B cell (primary cell): Measurements from ENCODE around the gene METTL25. TPM values are rescaled to one million over a fixed set of nuclear protein-coding genes. Genes with fewer than 3 reads are reported as not detected.

Source experiments
- ATAC-seq: fragments of 200-7000 bp; cut with Tn5 transposase; one replicate; pipeline ENCODE4 v1.10.0; 2021; ENCODE audit warnings: low read depth, mild to moderate bottlenecking, moderate number of reproducible peaks, moderate library complexity
- CTCF ChIA-PET: fragments of 350-600 bp; sonication (Branson Sonifier 250); formaldehyde crosslinking; loops from one replicate; lab custom pipeline; 2021; ENCODE audit warnings: antibody characterized with exemption, inconsistent platforms; lab: Charles Lee
- POLR2A ChIA-PET: fragments of 350-600 bp; sonication (Branson Sonifier 250); formaldehyde crosslinking; loops from one replicate; lab custom pipeline; 2021; ENCODE audit warnings: antibody characterized with exemption; lab: Charles Lee
- DNase-seq: peaks from one replicate; pipeline ENCODE4 v3.0.0; 2013
- H2AFZ ChIP-seq: 2 replicates; pipeline ENCODE4 v1.6.1; 2012; ENCODE audit warnings: mild to moderate bottlenecking, low read depth, low read length; ENCODE audit not compliant: insufficient read depth, poor library complexity, severe bottlenecking
- H3K27ac ChIP-seq, 2 donors: 1 replicate in 1 of 2; 2 replicates in 1 of 2; pipeline ENCODE4 v1.5.1; 2012 to 2013; ENCODE audit warnings: low read length in 2 of 2, mild to moderate bottlenecking in 2 of 2, moderate library complexity in 1 of 2
- H3K27me3 ChIP-seq, 4 experiments: fragments of 200-600 bp in 1 of 4; sonication (generic) in 1 of 4; replicated peaks in 1 of 4; 1 replicate in 2 of 4; 2 replicates in 2 of 4; pipeline versions ENCODE4 v1.6.1 to v1.7.0; 2013 to 2016; ENCODE audit warnings: low read length in 3 of 4, mild to moderate bottlenecking in 2 of 4, mixed read lengths in 1 of 4, moderate library complexity in 1 of 4; ENCODE audit not compliant: insufficient read depth in 4 of 4, control insufficient read depth in 3 of 4; ENCODE audit errors: control extremely low read depth in 1 of 4
- H3K36me3 ChIP-seq, 2 experiments: replicated peaks in 1 of 2; 1 replicate in 1 of 2; 2 replicates in 1 of 2; pipeline versions ENCODE4 v1.6.1 to v1.7.1; 2013; ENCODE audit warnings: low read length in 1 of 2; ENCODE audit not compliant: insufficient read depth in 2 of 2, control insufficient read depth in 1 of 2; ENCODE audit errors: control extremely low read depth in 1 of 2, extremely low read depth in 1 of 2
- H3K4me1 ChIP-seq, 2 donors: fragments of 200-600 bp in 1 of 2; sonication (generic) in 1 of 2; 1 replicate in 1 of 2; 2 replicates in 1 of 2; pipeline versions ENCODE4 v1.5.1 to v1.6.1; 2013 to 2017; ENCODE audit warnings: low read length in 2 of 2; ENCODE audit not compliant: control insufficient read depth in 2 of 2, insufficient read depth in 2 of 2
- H3K4me2 ChIP-seq: replicated peaks from 2 replicates; pipeline ENCODE3; 2012; ENCODE audit warnings: mild to moderate bottlenecking, low read depth, low read length; ENCODE audit not compliant: poor library complexity, severe bottlenecking
- H3K4me3 ChIP-seq, 5 experiments: fragments of 200-600 bp in 1 of 5; sonication (generic) in 1 of 5; 1 replicate in 3 of 5; 2 replicates in 2 of 5; pipeline versions ENCODE4 v1.5.1 to v1.7.0; 2011 to 2016; ENCODE audit warnings: low read length in 4 of 5, mild to moderate bottlenecking in 4 of 5, low read depth in 2 of 5, control low read depth in 1 of 5, moderate library complexity in 1 of 5; ENCODE audit not compliant: insufficient read depth in 1 of 5; ENCODE audit errors: control extremely low read depth in 1 of 5, extremely low read depth in 1 of 5
- H3K79me2 ChIP-seq: fragments of 200-600 bp; sonication (generic); one replicate; pipeline ENCODE4 v1.6.0; 2016; ENCODE audit warnings: low read length; ENCODE audit not compliant: control insufficient read depth, insufficient read depth
- H3K9ac ChIP-seq: fragments of 200-600 bp; sonication (generic); 2 replicates; pipeline ENCODE4 v1.6.1; 2017; ENCODE audit warnings: mild to moderate bottlenecking, low read length, moderate library complexity
- H3K9me3 ChIP-seq, 3 donors: one replicate each; pipeline versions ENCODE4 v1.6.1 to v1.7.1; 2013; ENCODE audit warnings: low read length in 2 of 3; ENCODE audit not compliant: control insufficient read depth in 2 of 3, insufficient read depth in 1 of 3; ENCODE audit errors: control extremely low read depth in 1 of 3
- H4K20me1 ChIP-seq: 2 replicates; pipeline ENCODE4 v1.6.0; 2012; ENCODE audit warnings: mild to moderate bottlenecking, low read length; ENCODE audit not compliant: insufficient read depth, control insufficient read depth, poor library complexity, severe bottlenecking
- H3K27ac Mint-ChIP-seq: one replicate; pipeline ENCODE4 v1.8.0; 2021; ENCODE audit warnings: mixed read lengths
- H3K27me3 Mint-ChIP-seq: one replicate; pipeline ENCODE4 v1.8.0; 2021; ENCODE audit warnings: mixed read lengths
- H3K4me1 Mint-ChIP-seq: one replicate; pipeline ENCODE4 v1.8.0; 2021; ENCODE audit warnings: mixed read lengths
- H3K4me3 Mint-ChIP-seq: one replicate; pipeline ENCODE4 v1.8.0; 2021; ENCODE audit warnings: mixed read lengths
- H3K9me3 Mint-ChIP-seq: one replicate; pipeline ENCODE4 v1.8.0; 2022; ENCODE audit warnings: mixed read lengths; ENCODE audit not compliant: insufficient read depth
- CTCF ChIP-seq: fragments of 200-600 bp; IDR thresholded peaks from one replicate; pipeline ENCODE4 v1.8.0; 2022; ENCODE audit warnings: antibody characterized with exemption, mild to moderate bottlenecking
- EZH2 ChIP-seq: IDR thresholded peaks from 2 replicates; pipeline ENCODE4 v1.6.1; 2012; ENCODE audit warnings: borderline replicate concordance, low read depth, mild to moderate bottlenecking, moderate library complexity, low read length; ENCODE audit not compliant: insufficient read depth, poor library complexity, severe bottlenecking
- WGBS: methylation state at CpG from one replicate; pipeline ENCODE4 v1.1.5; 2013; ENCODE audit warnings: missing lambda C conversion rate; ENCODE audit not compliant: insufficient coverage; 5-methylcytosine and 5-hydroxymethylcytosine counted together
- intact Hi-C: fragments of 100-400 bp; cut with micrococcal nuclease; formaldehyde crosslinking; loops from one replicate; pipeline ENCODE4 v1.10.0; 2022
- polyA plus RNA-seq: library from polyadenylated mRNA; depleted of rRNA; stranded (reverse); fragments of >200 nt; gene quantifications from 2 replicates; pipeline ENCODE4 v1.2.3, GENCODE V29; 2012
- total RNA-seq, 2 donors: library from RNA; stranded (reverse); fragments of 120-200 nt in 1 of 2; gene quantifications; 1 replicate in 1 of 2; 2 replicates in 1 of 2; pipeline versions ENCODE4 v1.2.3 to v1.2.4, GENCODE V29; 2013 to 2022

The METTL25 gene
- total and polyA plus RNA-seq, 2 donors (not counting 1 experiment from before 2014, with no cell fraction given) = 5.4 to 24.1 TPM

GRCh38 chr12:82414926-82415325 is 56.6 kb downstream of the METTL25 start:
- intact Hi-C loops = no loop called here

GRCh38 chr12:82415402-82415801 is 57.1 kb downstream of the METTL25 start:
- Mint-ChIP-seq H3K27ac (no peak overlapping the region), H3K4me3 (no peak overlapping the region), H3K4me1 (no peaks in the 10 kb centered on the region), H3K9me3 (no peaks in the 10 kb centered on the region), H3K27me3 (no peaks in the 10 kb centered on the region)
- POLR2A ChIA-PET = no interaction called here
- Histone ChIP-seq H2AFZ (no peak overlapping the region), H3K79me2 (no peaks in the 10 kb centered on the region), H3K4me3 (no peak overlapping the region), H3K27me3 (no peaks in the 10 kb centered on the region), H3K36me3 (no peaks in the 10 kb centered on the region), H4K20me1 (no peaks in the 10 kb centered on the region), H3K4me1 (no peaks in the 10 kb centered on the region), H3K9me3 (no peaks in the 10 kb centered on the region), H3K9ac (no peak overlapping the region), H3K4me2 (no peak overlapping the region), H3K27ac (no peak overlapping the region)
- ATAC-seq (no peak), DNase-seq (no peak)
- intact Hi-C loops = no loop called here
- CTCF ChIA-PET = no interaction called here
- TF ChIP-seq CTCF (no peak), EZH2 (no peak)
- 95% methylated on average over 2 of the region's 3 CpGs for WGBS

More at GRCh38 chr12:82414926-82415325, 56.6 kb downstream of the METTL25 start:
- Histone ChIP-seq H3K27me3 (no peaks in the 10 kb centered on the region), H3K4me2 (no peak overlapping the region), H3K4me3 (no peak overlapping the region), H2AFZ (no peak overlapping the region), H3K4me1 (no peaks in the 10 kb centered on the region), H3K9me3 (no peaks in the 10 kb centered on the region), H3K27ac (no peak overlapping the region), H3K9ac (no peak overlapping the region), H3K79me2 (no peaks in the 10 kb centered on the region), H4K20me1 (no peaks in the 10 kb centered on the region), H3K36me3 (no peaks in the 10 kb centered on the region)
- TF ChIP-seq EZH2 (no peak), CTCF (no peak)
- H3K9me3 Mint-ChIP-seq = no peaks in the 10 kb centered on the region
- H3K27ac Mint-ChIP-seq = no peak overlapping the region
- POLR2A ChIA-PET = no interaction called here
- no peaks in the 10 kb centered on the region for H3K27me3 Mint-ChIP-seq
- WGBS = no CpG with 5 or more reads among the region's 1 CpG
- DNase-seq (no peak), ATAC-seq (no peak)
- no peaks in the 10 kb centered on the region for H3K4me1 Mint-ChIP-seq
- CTCF ChIA-PET = no interaction called here
- H3K4me3 Mint-ChIP-seq = no peak overlapping the region
